Measurements from ENCODE around the gene ADARB2. TPM values are rescaled to one million over a fixed set of nuclear protein-coding genes. Genes with fewer than 3 reads are reported as not detected.

The ADARB2 gene
- total RNA-seq, 1 donor from 2014 or later: under 0.01 TPM

DNA sequence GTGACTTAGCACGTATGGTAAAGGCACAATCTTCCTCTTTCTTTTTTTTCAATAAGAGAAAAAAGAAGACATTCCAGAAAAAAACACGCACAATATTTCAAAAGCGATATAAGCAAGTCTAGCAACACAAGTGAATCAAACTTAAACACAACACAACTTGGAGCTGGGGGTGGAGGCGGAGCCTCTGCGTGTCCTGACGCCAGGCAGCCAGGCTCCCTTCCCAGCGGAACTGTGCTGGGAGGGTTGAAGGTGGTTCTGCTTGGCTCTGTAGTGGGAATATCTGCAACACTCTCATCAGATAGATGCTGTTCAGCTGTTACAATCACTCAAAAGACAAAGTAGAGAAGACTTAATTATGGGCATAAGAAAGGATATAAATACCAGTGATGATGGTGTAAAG lies 469.8 kb downstream of the ADARB2 start:
- no peak overlapping the region for H3K4me3 ChIP-seq (ENCODE audit: low read length in 3 of 3)
- H3K36me3 ChIP-seq (ENCODE audit: control insufficient read depth in 3 of 3, insufficient read depth in 3 of 3, low read length in 3 of 3): no peaks in the 10 kb centered on the region
- peaks cover 0 to 6% (median 0%) of the 10 kb centered on the region in 3 donors for H3K27me3 ChIP-seq (ENCODE audit: control insufficient read depth in 3 of 3, insufficient read depth in 3 of 3, low read length in 3 of 3)
- H3K9me3 ChIP-seq (ENCODE audit: control insufficient read depth in 3 of 3, low read length in 3 of 3): no peaks in the 10 kb centered on the region
- H3K9ac ChIP-seq (ENCODE audit: low read depth in 1 of 3, low read length in 3 of 3): no peak overlapping the region
- no peak overlapping the region for H3K27ac ChIP-seq (ENCODE audit: low read depth, low read length)
- no peaks in the 10 kb centered on the region for H3K4me1 ChIP-seq (ENCODE audit: control insufficient read depth in 3 of 3, insufficient read depth in 3 of 3, low read length in 3 of 3)

DNA sequence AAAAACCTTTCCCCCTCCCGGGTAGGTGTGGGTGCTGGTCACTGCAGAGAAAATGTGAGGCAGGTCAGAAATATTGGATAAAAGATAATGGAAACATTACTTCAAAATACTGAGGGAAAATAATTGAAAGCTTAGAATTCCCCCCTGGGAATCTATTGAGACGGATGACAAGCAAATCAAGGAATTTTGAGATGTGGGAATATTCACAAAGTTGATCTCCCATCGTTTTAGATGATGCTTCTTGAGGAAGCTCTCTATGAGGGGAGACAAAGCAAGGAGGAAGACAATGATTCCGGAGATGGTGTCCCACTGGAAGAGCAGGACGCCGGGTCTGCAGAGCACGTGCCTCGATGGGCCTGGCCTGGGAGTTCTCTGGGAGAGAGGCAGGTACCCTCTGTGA lies 470.2 kb downstream of the ADARB2 start:
- Histone ChIP-seq H3K36me3 (ENCODE audit: control insufficient read depth in 3 of 3, insufficient read depth in 3 of 3, low read length in 3 of 3) (no peaks in the 10 kb centered on the region), H3K9ac (ENCODE audit: low read depth in 1 of 3, low read length in 3 of 3) (no peak overlapping the region), H3K4me1 (ENCODE audit: control insufficient read depth in 3 of 3, insufficient read depth in 3 of 3, low read length in 3 of 3) (no peaks in the 10 kb centered on the region), H3K27me3 (ENCODE audit: control insufficient read depth in 3 of 3, insufficient read depth in 3 of 3, low read length in 3 of 3) (peaks cover 0 to 6% (median 0%) of the 10 kb centered on the region in 3 donors), H3K27ac (ENCODE audit: low read depth, low read length) (no peak overlapping the region), H3K9me3 (ENCODE audit: control insufficient read depth in 3 of 3, low read length in 3 of 3) (no peaks in the 10 kb centered on the region), H3K4me3 (ENCODE audit: low read length in 3 of 3) (no peak overlapping the region)

DNA sequence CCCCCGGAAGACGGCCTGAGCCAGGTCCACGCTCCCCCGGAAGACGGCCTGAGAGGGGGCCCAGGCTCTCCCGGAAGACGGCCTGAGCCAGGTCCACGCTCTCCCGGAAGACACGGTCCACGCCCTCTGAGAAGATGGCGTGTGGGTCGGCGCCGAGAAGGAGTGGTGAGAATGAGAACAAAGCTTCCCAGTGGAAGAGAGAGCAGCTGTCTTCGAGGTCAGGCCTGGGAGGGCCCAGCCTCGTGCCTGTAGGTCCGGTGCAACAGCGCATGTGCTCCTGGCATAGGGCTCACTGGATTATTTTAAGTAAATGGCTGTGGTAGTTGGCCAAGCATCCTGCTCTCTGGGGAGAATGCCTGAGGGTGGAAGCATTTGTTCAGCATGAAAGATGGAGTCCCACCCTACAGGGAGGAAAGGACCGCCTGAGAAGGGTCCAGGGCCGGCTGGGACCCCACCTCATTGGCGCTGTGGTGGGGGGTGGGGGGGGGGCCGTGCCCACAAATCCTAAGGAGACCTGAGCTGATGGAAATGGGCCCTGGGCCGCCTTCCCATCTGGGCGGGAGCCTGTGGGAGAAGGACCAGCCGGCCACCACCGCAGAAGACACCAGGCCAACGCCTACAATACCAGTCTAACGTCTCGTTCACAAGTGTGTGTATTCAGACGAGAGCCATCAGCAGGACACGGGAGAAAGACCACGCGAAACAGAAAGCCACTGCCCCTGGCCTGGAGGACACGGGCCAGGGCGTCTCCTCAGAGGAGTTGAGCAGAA lies 471.1 kb downstream of the ADARB2 start:
- no peak overlapping the region for H3K27ac ChIP-seq (ENCODE audit: low read depth, low read length)
- no peak overlapping the region for H3K9ac ChIP-seq (ENCODE audit: low read depth in 1 of 3, low read length in 3 of 3)
- no peaks in the 10 kb centered on the region for H3K36me3 ChIP-seq (ENCODE audit: control insufficient read depth in 3 of 3, insufficient read depth in 3 of 3, low read length in 3 of 3)
- no peak overlapping the region for H3K4me3 ChIP-seq (ENCODE audit: low read length in 3 of 3)
- H3K4me1 ChIP-seq (ENCODE audit: control insufficient read depth in 3 of 3, insufficient read depth in 3 of 3, low read length in 3 of 3): no peaks in the 10 kb centered on the region
- H3K9me3 ChIP-seq (ENCODE audit: control insufficient read depth in 3 of 3, low read length in 3 of 3): no peaks in the 10 kb centered on the region
- peaks cover 0 to 6% (median 0%) of the 10 kb centered on the region in 3 donors for H3K27me3 ChIP-seq (ENCODE audit: control insufficient read depth in 3 of 3, insufficient read depth in 3 of 3, low read length in 3 of 3)

DNA sequence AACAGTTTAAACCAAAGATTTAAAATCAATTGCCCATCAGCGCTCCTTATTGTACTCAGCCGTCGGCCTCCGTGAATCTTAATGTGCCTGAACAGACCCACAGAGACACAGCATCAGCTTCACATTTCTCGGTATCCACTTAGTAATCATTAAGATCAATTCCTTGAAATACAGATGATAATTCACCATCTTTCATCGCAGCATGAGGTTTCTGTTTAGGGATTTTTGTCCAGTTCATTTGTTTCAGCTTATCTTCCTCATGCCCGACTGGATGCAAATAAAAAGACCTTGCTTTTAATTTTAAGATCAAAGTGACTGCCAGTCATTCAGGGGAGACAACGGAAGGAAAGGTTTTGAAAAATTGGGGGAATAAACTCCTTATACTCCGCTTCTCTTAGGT lies 473.3 kb downstream of the ADARB2 start:
- Histone ChIP-seq H3K4me1 (ENCODE audit: control insufficient read depth in 3 of 3, insufficient read depth in 3 of 3, low read length in 3 of 3) (no peaks in the 10 kb centered on the region), H3K9ac (ENCODE audit: low read depth in 1 of 3, low read length in 3 of 3) (no peak overlapping the region), H3K36me3 (ENCODE audit: control insufficient read depth in 3 of 3, insufficient read depth in 3 of 3, low read length in 3 of 3) (no peaks in the 10 kb centered on the region)

DNA sequence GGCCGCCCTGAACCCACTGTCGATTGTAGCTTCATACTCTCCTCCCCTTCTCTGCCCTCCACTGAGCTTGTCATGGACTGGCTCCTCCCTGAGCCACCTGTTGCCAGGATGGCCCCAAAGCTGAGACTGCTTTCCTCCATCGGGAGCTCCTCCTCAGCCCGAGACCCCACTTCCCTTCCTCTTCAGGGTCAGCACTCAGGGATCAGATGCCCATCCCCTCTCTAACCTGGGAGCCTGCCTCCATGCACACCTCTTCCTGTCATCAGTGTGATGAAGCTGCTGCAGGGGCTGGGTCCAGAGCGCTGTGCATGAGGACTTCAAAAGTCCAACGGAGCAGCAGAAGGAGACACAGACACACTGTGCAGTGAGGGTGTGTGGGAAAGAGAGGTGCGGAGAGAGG lies 480.1 kb downstream of the ADARB2 start:
- no peak overlapping the region for H3K4me3 ChIP-seq (ENCODE audit: low read length in 3 of 3)
- no peak overlapping the region for H3K27ac ChIP-seq (ENCODE audit: low read depth, low read length)
- no peaks in the 10 kb centered on the region for H3K4me1 ChIP-seq (ENCODE audit: control insufficient read depth in 3 of 3, insufficient read depth in 3 of 3, low read length in 3 of 3)
- H3K9ac ChIP-seq (ENCODE audit: low read depth in 1 of 3, low read length in 3 of 3): no peak overlapping the region
- H3K9me3 ChIP-seq (ENCODE audit: control insufficient read depth in 3 of 3, low read length in 3 of 3): peaks cover 0 to 5% (median 0%) of the 10 kb centered on the region in 3 donors
- H3K27me3 ChIP-seq (ENCODE audit: control insufficient read depth in 3 of 3, insufficient read depth in 3 of 3, low read length in 3 of 3): peaks cover 0 to 22% (median 20%) of the 10 kb centered on the region in 3 donors
- H3K36me3 ChIP-seq (ENCODE audit: control insufficient read depth in 3 of 3, insufficient read depth in 3 of 3, low read length in 3 of 3): no peaks in the 10 kb centered on the region

More for the DNA sequence above, 473.3 kb downstream of the ADARB2 start:
- Histone ChIP-seq H3K9me3 (ENCODE audit: control insufficient read depth in 3 of 3, low read length in 3 of 3) (no peaks in the 10 kb centered on the region), H3K4me3 (ENCODE audit: low read length in 3 of 3) (no peak overlapping the region), H3K27ac (ENCODE audit: low read depth, low read length) (no peak overlapping the region), H3K27me3 (ENCODE audit: control insufficient read depth in 3 of 3, insufficient read depth in 3 of 3, low read length in 3 of 3) (peaks cover 0 to 6% (median 0%) of the 10 kb centered on the region in 3 donors)

DNA sequence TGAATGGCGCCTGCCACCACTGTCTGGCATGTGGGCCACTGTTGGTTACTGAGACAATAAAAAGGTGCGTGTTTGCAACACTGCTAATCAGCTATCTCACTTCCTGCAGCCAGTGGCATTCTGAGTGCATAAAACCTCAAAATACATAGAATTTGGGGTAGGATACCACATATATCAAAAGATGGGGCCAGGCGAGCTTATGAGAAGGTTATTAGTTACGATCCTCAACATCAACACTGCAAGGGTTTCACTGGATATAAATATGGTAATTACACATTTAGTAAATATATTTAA lies 480.9 kb downstream of the ADARB2 start:
- Histone ChIP-seq H3K27ac (ENCODE audit: low read depth, low read length) (no peak overlapping the region), H3K36me3 (ENCODE audit: control insufficient read depth in 3 of 3, insufficient read depth in 3 of 3, low read length in 3 of 3) (no peaks in the 10 kb centered on the region), H3K9ac (ENCODE audit: low read depth in 1 of 3, low read length in 3 of 3) (no peak overlapping the region), H3K9me3 (ENCODE audit: control insufficient read depth in 3 of 3, low read length in 3 of 3) (peaks cover 0 to 5% (median 0%) of the 10 kb centered on the region in 3 donors), H3K27me3 (ENCODE audit: control insufficient read depth in 3 of 3, insufficient read depth in 3 of 3, low read length in 3 of 3) (peaks cover 0 to 22% (median 20%) of the 10 kb centered on the region in 3 donors), H3K4me3 (ENCODE audit: low read length in 3 of 3) (no peak overlapping the region), H3K4me1 (ENCODE audit: control insufficient read depth in 3 of 3, insufficient read depth in 3 of 3, low read length in 3 of 3) (no peaks in the 10 kb centered on the region)

DNA sequence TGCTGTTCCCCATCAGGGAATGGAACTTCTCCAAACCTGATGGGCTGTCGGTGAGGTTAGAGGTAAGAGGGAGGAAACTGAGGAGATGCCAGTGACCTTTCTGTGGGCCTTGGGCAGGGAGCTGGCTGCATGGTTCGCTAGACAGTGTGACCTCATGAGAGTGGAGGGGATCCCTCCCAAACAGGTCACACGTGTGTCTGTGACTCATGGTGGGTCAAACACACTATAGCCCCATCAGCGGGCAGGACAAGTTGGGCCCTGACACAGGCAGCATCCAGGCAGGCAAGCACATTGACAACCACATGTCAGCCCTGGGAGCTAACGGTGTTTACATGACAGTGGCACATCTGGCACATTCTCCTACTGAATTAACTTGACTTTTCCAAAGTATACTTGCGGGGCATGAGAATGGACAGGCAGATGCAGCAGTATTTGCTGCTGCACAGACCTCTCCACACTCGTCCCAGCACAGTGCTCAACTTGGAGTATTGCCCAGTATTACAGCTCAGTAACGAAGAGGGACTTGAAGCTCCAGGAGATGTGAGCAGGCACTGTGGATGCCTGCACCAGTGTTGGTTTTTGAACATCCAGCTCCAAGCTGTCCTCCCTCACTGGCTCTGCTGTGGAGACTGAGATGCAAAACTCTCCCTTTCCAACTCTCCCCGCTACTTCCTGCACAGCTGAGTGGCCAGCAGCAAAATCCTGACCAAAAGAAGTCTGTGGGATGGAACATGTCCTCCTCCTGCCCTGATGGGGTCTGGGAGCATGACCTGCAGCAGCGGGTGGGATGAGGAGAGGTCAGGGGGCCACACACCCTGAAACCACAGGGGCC lies 481.5 kb downstream of the ADARB2 start:
- no peak overlapping the region for H3K9ac ChIP-seq (ENCODE audit: low read depth in 1 of 3, low read length in 3 of 3)
- H3K36me3 ChIP-seq (ENCODE audit: control insufficient read depth in 3 of 3, insufficient read depth in 3 of 3, low read length in 3 of 3): no peaks in the 10 kb centered on the region
- no peak overlapping the region for H3K4me3 ChIP-seq (ENCODE audit: low read length in 3 of 3)
- H3K27me3 ChIP-seq (ENCODE audit: control insufficient read depth in 3 of 3, insufficient read depth in 3 of 3, low read length in 3 of 3): peaks cover 0 to 22% (median 20%) of the 10 kb centered on the region in 3 donors
- peaks cover 0 to 5% (median 0%) of the 10 kb centered on the region in 3 donors for H3K9me3 ChIP-seq (ENCODE audit: control insufficient read depth in 3 of 3, low read length in 3 of 3)
- no peak overlapping the region for H3K27ac ChIP-seq (ENCODE audit: low read depth, low read length)
- no peaks in the 10 kb centered on the region for H3K4me1 ChIP-seq (ENCODE audit: control insufficient read depth in 3 of 3, insufficient read depth in 3 of 3, low read length in 3 of 3)

DNA sequence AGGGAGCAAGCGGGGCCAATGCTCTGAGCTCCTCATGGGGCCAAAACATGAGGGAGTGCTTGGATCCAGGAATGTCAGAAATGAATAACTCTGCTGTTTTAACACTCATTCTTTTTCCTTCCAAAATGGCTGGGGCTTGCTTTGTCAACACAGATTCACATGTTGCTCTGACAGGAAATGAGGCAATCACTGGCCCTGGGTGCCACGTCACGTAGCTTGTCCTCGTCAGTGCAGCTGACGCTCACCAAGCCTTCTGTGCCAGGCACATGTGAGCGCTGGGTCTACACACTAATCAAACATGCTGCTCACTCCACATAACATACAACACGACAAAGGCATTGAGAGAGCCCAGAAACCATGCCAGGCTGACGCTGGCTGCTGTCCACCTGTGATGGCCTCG lies 482.2 kb downstream of the ADARB2 start:
- Histone ChIP-seq H3K9me3 (ENCODE audit: control insufficient read depth in 3 of 3, low read length in 3 of 3) (peaks cover 0 to 5% (median 0%) of the 10 kb centered on the region in 3 donors), H3K9ac (ENCODE audit: low read depth in 1 of 3, low read length in 3 of 3) (no peak overlapping the region), H3K27ac (ENCODE audit: low read depth, low read length) (no peak overlapping the region), H3K4me1 (ENCODE audit: control insufficient read depth in 3 of 3, insufficient read depth in 3 of 3, low read length in 3 of 3) (no peaks in the 10 kb centered on the region), H3K36me3 (ENCODE audit: control insufficient read depth in 3 of 3, insufficient read depth in 3 of 3, low read length in 3 of 3) (no peaks in the 10 kb centered on the region), H3K4me3 (ENCODE audit: low read length in 3 of 3) (no peak overlapping the region), H3K27me3 (ENCODE audit: control insufficient read depth in 3 of 3, insufficient read depth in 3 of 3, low read length in 3 of 3) (peaks cover 0 to 22% (median 22%) of the 10 kb centered on the region in 3 donors)

DNA sequence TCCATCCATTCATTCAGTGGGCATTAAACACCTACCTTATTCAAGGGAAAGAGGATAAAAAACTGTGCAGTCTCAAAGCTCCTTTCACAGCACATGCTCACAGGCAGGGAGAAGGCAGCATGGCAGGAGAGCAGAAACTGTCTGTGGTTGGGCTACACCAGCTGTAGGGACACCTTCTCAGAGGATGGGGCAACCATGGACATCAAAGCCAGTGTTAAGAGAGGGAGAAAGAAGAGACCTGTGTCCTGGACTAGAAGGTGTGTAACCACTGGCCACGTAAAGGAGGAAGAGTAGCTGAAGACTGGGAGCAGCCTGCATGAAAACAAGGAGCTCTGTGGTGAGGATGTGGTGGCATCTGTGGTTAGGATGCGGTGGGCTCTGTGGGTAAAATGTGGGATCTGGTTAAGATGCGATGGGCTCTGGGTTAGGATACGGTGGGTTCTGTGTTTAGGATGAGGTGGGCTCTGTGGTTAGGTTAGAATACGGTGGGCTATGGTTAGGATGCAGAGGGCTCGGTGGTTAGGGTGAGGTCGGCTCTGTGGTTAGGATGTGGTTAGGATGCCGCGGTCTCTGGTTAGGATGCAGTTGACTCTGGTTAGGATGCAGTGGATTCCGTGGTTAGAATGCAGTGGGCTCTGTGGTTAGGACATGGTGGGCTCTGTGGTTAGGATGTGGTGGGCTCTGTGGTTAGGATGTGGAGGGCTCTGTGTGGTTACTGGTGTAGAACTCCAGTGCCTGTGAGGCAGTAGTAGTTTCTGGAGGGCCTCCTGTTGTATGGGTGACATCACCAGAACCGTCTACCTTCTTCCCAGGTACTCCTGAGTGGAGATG lies 483.6 kb downstream of the ADARB2 start:
- H3K9me3 ChIP-seq (ENCODE audit: control insufficient read depth in 3 of 3, low read length in 3 of 3): peaks cover 0 to 5% (median 0%) of the 10 kb centered on the region in 3 donors

More for the DNA sequence above, 483.6 kb downstream of the ADARB2 start:
- H3K27ac ChIP-seq (ENCODE audit: low read depth, low read length): no peak overlapping the region
- no peak overlapping the region for H3K9ac ChIP-seq (ENCODE audit: low read depth in 1 of 3, low read length in 3 of 3)
- H3K4me3 ChIP-seq (ENCODE audit: low read length in 3 of 3): no peak overlapping the region
- H3K27me3 ChIP-seq (ENCODE audit: control insufficient read depth in 3 of 3, insufficient read depth in 3 of 3, low read length in 3 of 3): peaks cover 3 to 22% (median 22%) of the 10 kb centered on the region in 3 donors
- no peaks in the 10 kb centered on the region for H3K36me3 ChIP-seq (ENCODE audit: control insufficient read depth in 3 of 3, insufficient read depth in 3 of 3, low read length in 3 of 3)
- no peaks in the 10 kb centered on the region for H3K4me1 ChIP-seq (ENCODE audit: control insufficient read depth in 3 of 3, insufficient read depth in 3 of 3, low read length in 3 of 3)

All from skeletal muscle tissue (tissue), 4 donors.